NB4 (cell line): ENCODE data around the gene KRTAP2-4.
"Not testable (repeated sequence)": the region's sequence is repeated elsewhere in the genome, so short reads cannot be mapped to it uniquely, and the experiment has no call there.

Experiments used
- CTCF ChIP-seq: IDR thresholded peaks from one replicate; pipeline ENCODE4 v1.5.1; 2012; ENCODE audit warnings: low read depth, low read length
- MAX ChIP-seq: IDR thresholded peaks from 2 replicates; pipeline ENCODE4 v1.6.1; 2011; ENCODE audit warnings: low read depth, low read length
- POLR2A ChIP-seq: IDR thresholded peaks from 2 replicates; pipeline ENCODE4 v1.6.1; 2011; ENCODE audit warnings: mild to moderate bottlenecking; ENCODE audit not compliant: insufficient read length; ENCODE audit errors: extremely low read depth

DNA sequence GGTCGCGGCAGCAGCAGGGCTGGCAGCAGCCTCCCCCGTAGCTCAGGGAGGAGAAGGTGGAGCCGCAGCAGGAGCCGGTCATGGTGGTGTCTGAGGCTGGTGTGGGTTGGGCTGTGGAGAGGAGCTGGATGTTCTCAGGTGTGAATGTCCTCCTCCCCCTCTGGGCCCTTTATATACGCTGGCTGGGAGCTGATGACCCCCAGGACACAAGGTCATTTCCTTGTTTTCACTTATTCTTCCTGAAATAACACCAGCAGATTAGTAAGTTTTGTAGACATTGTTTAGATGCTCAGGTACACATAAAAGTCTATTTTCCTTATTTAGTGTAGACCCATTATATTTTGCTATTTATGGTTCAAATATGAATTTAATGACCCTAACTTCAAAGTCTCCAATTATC, 10.5 kb downstream of the KRTAP2-4 start, which contains the start of gene KRTAP2-2:
- not testable (repeated sequence) for TF ChIP-seq CTCF, POLR2A, MAX
